Urothelium cell line (cell line): ENCODE data around the gene DIDO1.
A peak's percentile ranks its signal among the peaks of the same experiment; 100 is the strongest.

Source experiments
- DNase-seq: peaks from one replicate; pipeline ENCODE4 v3.0.0; 2011; ENCODE audit warnings: low spot score, mixed read lengths
- FAIRE-seq: peaks from 2 replicates; lab custom pipeline; 2011; peaks lifted over from hg19 to GRCh38; lab: Jason Lieb, UNC

The DIDO1 gene

DNA sequence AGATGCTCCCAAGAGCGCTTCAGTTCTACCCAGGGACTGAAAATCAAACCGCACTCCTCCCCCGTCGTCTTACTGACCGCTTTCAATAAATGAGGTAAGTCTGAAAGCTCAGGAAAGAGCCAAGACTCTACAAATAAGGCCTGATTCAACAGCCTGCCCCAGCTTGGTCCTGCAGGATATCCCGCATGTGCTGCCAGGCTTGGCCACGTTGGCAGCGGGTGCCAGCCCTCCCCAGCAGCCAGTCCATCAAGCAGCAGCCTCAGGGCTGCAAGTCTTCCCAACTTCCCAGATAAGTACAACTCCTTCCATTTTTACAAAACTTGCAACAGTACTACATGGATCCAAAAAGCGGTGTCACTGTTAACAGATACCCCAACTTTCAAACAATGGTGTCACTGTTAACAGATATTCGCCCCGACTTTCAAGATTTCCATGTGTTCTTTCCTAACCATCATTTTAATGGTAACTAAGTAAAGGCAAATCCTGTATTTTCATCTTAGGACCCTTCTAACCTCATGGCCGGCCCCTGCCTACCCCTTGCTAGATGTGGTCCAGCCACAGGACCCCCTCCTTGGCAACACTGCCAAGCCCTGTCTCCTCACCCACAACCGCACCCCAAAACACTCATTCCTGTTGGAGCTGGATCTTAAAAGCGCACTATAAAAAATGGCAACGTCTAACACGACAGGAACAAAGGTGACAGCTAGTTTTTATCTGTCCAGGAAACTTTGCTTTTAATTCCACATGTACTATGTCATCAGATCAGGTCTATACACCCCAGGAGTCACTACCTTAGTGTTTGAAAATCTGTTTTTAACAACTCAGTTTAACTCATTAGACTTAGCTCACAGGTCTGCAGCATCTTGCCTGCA lies 28.0 kb downstream of the DIDO1 start:
- DNase-seq (no peak), FAIRE-seq (no peak)

DNA sequence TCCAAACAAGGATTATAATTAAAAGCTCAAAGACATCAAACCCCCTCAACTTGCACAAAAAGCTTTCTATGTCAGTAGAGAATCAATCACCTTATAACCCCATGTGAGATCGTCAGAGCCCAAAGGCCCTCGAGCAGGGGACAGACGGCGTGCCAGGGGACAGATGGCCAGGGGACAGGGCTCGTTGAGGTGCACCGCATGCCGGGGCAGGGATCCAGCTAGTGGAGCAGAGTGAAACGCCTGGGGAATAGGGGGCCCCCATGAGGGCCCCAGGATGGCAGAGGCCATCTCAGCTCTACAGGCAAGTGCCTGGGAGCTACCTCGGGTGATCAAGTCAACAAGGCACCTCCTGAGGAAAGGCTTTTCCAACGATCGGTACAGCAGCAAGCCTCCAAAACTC lies 28.6 kb downstream of the DIDO1 start:
- DNase-seq = no peak
- FAIRE-seq = no peak

DNA sequence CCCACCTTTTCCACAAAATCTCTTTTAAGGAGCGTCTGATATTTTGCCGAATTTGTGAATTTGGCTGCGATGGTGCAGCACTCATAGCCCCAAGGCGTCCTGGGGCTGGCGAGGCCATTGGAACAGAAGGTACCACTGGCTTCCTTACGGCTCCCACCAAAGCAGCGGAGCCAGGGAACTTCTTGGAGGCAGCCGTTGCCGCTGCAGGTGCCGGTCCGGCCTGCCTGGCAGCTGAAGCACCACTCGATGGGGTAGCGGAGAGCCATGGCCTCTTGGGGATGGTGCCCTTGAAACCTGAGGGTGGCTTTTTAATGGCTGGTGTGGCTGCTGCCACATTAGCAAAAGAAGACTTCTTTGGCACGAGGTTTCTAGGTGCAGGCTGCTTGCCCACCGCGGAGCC lies 29.8 kb downstream of the DIDO1 start:
- FAIRE-seq (no peak), DNase-seq (no peak)

DNA sequence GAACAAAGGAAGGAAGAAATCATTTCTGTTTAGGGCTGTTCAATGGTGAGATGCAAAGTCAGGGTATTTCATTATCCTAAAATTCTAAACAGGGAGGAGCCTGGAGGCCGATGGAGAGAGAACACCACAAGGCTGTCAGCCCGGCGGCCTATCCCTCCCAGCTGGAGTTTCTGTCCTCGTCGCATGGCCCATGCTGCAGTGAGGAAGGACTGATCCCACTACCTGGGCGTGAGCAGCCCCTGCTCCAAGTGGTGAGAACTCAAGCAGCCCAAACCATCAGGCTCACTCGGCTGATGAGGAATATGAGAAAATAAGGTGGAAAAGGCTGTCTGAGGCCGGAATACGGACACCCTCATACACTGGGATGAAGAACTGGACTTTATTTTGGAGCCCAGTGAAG lies 30.8 kb downstream of the DIDO1 start:
- no peak for FAIRE-seq

DNA sequence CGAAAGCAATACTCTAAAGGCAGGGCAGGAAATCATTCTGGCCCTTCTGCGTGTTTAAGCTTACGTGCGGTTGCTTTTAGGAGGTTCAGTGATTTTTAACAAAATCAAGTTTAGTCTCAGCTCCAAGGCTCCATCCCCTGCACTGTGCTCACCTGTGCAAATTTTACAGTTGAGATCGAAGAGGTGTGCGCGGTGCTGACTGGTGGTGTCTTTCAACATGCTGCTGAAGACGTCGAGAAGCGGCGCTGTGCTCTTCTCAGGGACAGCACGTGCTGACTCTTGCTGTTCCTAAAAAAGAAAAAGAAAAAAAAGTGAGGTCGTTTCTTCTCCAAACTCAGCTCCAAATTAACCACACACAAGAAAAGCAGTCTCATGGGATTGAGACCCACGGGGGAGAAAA lies 32.0 kb downstream of the DIDO1 start:
- no peak for FAIRE-seq

More for the DNA sequence above, 30.8 kb downstream of the DIDO1 start:
- no peak for DNase-seq

DNA sequence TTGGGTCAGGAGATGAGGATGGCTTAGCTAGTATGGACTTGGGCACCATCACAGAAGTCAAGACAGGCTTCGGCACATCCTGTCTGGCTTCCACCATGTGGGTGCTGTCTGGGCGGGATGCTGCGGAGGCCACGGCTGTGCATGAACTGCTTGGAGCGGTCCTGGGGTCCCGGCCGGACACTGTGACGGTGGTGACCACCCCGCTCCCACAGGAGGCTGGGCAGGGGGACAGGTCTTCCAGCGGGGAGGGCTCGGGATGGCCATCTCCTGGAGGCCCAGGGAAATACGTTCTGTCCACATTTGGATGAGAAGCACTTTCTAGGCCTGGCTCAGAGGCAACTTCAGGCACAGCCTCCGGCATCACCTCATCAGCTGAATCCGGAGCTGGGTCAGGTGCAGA lies 32.6 kb downstream of the DIDO1 start:
- DNase-seq = no peak
- FAIRE-seq = no peak

More for the DNA sequence above, 32.0 kb downstream of the DIDO1 start:
- DNase-seq = no peak

DNA sequence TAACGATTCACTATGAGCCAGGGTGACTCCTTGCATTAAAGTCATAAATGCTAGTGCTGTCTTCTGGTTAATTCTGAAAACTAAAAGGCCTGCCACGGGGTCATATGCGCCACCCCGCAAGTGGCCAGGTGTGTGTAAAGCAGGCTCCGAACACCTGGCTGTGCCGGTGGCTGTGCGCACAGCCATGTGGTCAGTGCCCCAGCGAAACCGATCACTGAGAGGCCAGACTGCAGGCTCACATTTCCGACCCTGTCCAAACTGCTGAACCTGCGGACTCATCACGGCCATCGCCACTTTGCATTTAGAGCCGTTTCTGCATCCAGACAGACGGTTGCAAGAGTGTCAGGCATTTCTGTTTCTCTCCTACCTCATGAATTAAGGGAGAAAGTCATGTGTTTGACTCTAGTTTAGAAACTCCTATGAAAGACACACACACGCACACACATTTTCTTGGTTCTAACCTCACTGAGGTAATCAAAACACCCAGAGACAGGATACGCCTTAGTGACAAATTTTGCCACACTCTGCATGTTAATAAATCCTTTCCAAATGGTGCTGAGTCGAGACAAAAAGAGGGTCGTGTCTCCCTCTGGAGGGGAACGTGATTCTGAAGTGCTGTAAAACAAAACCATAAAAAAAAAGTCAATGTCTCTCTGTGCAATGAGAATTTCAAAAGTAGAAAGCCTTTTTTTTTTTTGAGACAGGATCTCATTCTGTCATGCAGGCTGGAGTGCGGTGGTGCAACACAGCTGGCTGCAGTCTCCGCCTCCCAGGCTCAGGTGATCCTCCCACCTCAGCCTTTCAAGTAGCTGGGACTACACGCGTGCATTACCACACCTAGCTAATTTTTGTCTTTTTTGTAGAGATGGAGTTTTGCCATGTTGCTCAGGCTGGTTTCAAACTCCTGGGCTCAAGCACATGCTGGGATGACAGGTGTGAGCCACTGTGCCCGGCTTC lies 33.7 kb downstream of the DIDO1 start:
- DNase-seq (no peak), FAIRE-seq (no peak)

DNA sequence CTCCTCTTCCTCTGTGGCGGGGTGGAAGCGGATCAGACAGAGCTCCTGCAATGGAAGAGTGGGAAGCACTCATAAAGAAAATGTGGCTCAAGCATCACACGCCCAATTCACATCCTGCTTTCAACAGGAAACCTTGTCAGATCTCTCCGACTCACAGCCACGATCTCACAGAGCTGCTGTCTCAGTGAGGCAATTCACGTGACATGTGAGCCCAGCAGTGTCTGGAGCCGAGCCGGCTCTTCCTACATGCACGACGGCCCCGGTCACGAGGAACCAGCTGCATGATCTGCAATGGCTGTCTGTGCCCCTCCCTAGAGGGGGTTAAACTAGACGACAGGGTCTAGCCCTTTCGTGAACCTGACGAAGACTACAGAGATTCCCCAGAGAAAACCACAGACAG lies 35.2 kb downstream of the DIDO1 start:
- FAIRE-seq = no peak
- DNase-seq = no peak

DNA sequence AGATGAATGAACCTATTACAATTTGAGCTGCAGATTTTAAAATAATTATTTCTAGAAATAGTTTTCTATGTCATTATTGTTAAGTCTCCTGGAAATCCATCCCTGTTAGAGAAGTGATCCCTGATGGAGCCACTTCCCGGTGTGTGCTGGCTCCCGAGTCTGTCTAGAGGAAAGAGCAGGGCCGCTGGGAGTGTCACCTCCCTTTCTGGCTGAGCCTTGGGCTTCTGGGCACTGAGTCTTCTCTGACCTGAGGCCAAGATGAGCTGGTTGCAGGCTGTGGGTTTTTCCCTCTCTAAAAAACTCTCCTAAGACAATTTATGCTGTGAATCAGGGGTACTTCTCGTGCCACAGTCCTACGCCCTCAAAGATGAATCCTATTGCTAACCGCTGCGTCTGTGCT lies 35.9 kb downstream of the DIDO1 start:
- FAIRE-seq = no peak
- DNase-seq = no peak

DNA sequence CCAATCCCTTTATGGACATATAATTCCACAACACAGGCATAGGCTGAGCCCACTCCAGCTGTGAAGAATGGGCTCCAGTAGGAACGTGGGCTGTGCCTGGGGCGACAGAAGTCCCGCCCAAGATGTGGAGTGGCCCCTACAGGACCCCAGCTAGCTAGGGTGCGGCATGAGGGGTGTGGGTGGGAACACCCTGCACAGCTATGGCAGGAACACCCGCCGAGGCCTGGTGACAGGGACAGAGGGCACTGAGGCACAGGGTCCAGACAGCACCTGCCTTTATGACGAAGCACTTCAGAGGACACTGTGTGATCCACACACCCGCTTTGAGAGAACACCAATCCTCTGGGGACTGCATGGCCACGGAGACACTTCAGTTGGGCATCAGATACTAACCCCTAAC lies 36.4 kb downstream of the DIDO1 start:
- DNase-seq (no peak), FAIRE-seq (no peak)

DNA sequence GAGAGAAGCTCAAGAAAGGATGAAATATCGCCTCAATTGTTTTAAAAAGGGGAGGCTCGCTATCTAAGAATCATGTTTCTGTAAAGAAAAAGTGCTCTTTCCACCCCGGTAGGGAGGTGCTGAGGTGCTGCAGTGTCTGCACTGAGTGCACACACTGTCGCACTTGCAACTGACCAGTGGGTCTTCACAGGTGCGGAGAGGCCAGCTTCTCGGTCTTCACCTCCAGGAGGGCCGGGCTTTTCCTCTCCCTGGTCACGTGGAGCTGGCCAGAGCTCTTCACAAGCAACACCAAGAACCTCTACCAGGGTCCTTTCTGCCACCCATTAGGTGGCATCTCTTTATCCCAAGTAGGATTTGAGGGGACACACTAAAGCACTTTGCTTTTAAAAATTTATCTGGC lies 36.9 kb downstream of the DIDO1 start:
- DNase-seq (no peak), FAIRE-seq (no peak)

DNA sequence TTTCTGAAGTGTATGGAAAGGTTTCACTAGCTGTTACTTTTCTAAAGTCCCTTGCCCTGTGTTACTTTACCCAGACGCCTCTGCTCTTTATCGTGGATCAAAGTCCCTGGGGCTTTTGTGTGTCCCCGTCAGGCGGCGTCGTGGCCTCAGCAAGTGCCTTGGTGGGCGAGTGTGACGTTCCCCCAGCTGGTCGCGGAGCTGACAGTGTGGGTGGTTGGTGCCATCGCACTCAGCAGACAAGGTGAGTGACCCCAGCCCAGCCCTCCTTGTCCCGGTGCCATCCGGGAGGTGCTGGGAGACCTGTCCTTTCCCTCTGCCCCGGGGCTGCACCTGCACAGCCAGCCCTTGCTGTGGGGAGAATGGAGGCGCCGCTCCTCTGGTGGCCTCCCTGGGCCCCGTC lies 37.4 kb downstream of the DIDO1 start:
- FAIRE-seq (peak; percentile 72), DNase-seq (no peak)

DNA sequence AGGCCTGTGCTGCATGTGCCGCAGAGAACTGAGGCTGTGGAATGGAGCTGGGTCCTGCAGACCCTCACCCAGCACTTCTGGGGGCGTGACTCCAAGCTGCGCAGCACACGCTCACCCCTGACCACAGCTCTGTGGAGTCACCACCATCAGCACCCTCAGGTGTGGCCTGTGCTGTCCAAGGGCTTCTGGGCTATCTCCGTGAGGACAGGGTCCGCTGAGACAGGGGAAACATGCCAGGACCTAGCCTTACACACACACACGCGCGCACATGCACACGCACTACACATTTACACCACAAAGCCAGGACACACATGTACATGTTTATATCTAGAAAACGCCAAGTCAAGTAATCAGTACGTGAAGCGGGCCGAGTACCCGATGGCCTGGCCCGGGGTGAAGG lies 37.9 kb downstream of the DIDO1 start:
- FAIRE-seq = no peak
- no peak for DNase-seq

DNA sequence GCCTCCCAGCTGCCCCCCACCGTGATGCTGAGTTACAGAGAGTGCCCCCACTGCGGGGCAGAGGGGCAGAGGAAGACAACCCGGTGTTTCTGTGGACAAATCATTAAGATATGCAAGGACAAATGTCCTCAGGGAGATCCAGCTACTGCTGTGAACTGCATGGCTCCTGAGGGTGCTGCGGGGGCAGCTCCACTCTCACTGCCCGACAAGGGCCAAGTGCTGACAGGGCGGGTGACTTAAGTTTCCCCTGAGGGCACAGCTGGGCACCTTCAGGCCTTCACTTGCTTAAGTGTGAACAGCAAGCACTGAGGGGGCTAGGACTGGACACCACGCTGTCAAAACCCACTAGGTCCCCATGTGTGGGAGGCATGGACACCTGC lies 38.5 kb downstream of the DIDO1 start:
- DNase-seq (no peak), FAIRE-seq (no peak)

DNA sequence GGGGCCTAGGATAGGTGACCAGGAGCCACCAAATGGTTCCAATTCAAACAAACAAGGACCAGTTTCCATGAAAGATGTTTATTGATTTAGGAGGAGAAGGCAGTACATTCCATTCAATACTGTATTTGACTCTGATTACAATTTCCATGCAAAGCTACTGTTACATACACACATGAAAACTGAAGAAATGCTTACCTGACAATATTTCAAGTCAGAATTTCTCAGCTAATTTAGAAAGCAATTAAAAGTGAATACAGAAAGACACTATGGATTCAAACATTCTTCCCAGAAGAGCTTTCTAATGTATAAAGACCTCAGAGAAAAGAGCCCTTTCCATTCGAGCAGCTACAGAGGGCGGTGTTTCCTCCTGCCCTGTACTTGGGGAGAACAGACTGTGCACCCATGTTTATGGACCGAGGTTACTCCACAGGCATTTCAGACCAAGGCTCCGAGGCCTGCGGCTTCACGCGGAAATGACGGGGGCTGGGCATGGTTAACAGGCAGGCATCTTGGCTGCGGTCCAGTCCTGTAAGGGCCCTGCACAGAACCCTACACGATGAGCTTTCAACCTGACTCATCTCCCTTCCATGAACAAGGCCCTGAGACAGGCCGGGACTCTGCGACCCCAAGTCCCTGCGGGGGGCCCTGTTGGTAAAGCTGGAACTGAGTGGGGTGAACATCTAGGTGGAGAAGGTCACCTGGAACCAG lies 39.0 kb downstream of the DIDO1 start:
- FAIRE-seq = peak; percentile 30
- DNase-seq = peak; percentile 87

DNA sequence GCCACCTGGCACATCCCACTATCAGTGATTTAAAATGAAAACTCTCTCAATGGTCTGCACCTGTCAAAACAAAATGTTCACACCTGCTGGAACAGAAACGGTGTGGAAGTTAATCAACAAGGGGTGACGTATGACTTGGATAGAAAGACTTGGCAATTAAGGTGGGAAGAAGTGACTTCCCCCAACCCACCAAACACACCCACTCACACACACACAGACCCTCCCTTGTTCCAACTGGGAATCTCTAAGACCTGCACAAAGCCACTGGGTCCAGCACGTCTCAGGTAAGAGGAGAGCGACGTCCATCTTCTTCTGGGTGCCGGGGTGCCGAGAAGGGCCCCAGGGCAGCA lies 39.6 kb downstream of the DIDO1 start:
- DNase-seq (no peak), FAIRE-seq (no peak)

DNA sequence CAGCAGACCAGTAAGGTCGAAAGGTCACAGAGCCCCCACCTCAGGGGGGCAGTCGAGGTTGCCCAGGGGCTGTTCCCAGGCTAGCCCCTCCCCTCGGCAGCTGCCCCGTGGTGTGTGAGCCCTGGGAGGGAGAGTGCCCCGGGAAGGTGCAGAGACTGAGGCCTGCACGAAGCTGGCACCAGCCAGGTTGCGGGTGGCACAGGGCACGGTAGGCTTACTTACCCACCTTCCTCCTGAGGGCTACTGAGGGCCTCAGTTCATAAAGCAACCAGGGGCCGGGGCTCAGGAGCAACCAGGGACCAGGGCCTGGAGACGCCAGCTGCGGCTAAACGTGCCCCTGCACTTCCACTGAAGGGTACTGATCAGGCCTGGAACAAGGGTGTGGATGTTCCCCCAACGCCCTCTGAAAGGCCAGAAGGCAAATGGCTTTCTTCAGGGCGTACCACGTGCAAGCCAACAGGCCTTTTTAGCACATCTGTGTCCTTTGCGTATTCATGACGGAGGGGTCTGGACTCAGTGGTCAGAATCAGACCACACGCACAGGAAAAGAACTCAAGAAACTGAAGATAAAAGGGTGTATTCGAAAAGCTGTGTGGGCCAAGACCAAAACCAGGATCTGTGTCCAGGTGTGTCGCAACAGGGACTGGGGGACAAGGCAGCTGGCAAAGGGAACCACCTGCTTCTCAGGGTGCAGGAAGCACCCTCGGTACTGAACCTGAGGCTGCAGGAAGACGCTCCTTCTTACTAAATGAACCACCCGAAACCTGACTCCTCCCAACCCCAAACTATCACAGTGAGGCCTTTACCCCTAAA lies 40.2 kb downstream of the DIDO1 start:
- no peak for DNase-seq
- FAIRE-seq = no peak

DNA sequence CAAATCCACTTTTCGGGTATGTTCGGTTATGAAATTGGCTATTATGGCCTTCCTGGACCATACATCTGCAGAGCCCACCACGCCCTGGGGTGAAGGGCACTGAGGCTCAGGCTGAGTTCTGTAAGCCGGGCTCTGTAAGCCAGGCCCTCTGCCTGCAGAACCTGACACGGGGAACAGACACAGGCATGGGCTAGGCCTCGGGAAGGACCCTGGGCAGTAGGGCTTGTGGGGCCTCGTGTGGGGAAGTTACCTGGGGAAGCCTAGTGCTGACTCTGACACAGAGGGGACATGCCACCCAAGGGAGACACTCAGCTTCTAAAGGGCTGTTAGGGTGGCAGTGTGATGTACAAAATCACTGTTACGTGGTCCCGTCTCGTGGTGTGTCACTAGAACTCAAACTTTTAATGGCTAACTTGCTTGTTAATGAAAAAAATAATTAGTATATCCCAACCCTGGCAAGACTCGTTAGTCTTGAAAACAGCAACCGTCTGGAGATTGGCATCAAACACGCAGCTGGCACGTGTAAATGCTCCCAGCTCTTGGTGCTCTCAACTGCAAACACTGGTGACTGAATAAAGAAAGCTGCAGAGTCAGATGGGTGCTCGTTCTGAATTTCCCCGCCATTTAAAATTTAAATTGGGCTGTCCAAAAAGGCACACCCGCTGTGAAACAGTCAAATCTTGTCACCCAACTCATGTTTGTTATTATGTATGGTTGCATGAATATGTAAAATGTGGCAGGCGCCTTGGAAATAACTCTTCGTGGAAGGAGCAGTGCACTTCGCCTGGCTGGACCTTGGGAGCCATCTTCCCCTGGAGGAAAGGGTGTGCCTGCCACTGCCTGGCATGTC lies 41.0 kb downstream of the DIDO1 start:
- DNase-seq (no peak), FAIRE-seq (no peak)

DNA sequence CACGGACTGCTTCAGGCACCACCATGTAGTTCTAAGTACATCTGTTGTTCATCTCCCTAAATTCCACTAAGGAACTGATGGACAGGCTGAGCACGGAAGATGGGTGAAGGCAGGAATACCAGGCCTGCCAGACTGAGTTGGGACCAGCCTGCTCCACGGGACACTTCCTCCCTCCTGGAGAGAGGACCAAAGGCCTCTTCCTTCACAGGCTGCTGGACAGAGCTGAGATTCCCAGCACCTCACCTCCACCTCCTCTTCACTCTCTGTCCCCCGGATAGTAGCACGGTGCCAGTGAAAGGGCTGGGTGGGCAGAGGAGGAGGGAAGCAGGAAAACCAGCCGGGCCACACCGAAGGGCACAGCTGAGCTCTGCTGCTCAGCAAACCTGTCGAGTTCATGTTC lies 41.7 kb downstream of the DIDO1 start:
- DNase-seq (no peak), FAIRE-seq (peak; percentile 76)

DNA sequence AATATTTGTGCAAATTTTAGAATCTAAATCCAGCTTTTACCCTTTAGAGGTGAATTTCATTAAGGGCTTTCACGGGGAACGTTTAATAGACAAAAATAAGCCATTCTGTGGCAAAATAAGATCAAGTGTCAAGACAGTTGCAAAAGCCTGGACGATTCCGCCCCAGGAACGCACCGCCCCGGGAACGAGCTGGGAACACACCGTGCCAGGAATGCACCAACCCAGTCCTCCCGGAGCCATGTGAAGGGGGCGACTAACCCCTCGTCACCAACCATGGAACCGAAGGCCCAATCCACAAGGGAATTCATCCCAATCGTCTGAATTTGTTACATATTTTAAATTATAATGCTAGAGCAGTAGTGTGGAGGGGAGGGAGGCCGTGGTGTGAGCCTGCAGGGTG lies 43.9 kb downstream of the DIDO1 start:
- FAIRE-seq (no peak), DNase-seq (no peak)
